Measurements from ENCODE around the gene MRPL43. TPM values are rescaled to one million over a fixed set of nuclear protein-coding genes. Genes with fewer than 3 reads are reported as not detected.

The MRPL43 gene
- total RNA-seq, 1 experiment from 2014 or later: 136 TPM

DNA sequence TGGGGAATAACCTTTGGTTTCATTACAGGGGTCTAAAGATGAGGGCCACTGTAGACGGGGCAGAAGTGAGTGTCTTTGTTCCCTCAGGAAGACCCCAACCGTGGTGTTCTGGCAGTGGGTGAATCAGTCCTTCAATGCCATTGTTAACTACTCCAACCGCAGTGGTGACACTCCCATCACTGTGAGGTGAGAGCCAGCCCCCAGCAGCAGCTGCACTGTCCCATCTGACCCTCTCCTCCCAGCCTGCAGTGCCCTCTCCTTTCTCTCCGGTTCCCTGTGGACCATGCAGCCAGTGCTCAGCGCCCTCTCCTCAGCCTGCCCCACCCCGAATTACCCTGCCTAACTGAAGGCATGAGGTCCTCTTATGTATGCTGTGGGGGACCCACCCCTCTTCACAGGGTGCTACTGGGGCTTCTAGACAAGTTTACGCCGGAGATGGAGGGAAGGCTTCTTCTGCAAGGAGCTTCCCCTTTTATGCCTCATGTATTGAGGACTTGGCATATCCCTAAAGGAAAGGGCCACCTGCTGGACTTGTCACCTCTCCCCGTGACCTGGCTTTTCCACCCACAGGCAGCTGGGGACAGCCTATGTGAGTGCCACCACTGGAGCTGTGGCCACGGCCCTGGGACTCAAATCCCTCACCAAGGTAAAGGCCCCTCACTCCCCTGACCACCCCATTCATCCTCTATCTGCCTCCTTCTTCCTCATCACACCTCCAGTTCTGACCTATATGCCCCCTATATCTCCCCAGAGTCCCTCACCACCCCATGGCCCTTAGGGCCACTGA, 48.8 kb upstream of the MRPL43 start:
- no peak overlapping the region for H3K9ac ChIP-seq (ENCODE audit: low read length)
- TF ChIP-seq, protein P1, sequence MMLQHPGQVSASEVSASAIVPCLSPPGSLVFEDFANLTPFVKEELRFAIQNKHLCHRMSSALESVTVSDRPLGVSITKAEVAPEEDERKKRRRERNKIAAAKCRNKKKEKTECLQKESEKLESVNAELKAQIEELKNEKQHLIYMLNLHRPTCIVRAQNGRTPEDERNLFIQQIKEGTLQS (IDR thresholded peaks at IDR 0.05): no peak
- TF ChIP-seq POLR2A (IDR thresholded peaks at IDR 0.05; ENCODE audit: borderline replicate concordance, extremely low read depth, insufficient read depth, insufficient read length) (no peak), SP1 (IDR thresholded peaks at IDR 0.05; ENCODE audit: low read depth) (no peak), POLR2AphosphoS5 (IDR thresholded peaks at IDR 0.05; ENCODE audit: low read depth, low read length) (no peak), ZNF274 (IDR thresholded peaks at IDR 0.05; ENCODE audit: low read depth, low read length) (no peak), EZH2 (IDR thresholded peaks at IDR 0.05) (no peak), RAD21 (IDR thresholded peaks at IDR 0.05; ENCODE audit: low read depth) (no peak), FOSL1 (IDR thresholded peaks at IDR 0.05; ENCODE audit: low read depth) (no peak)
- TF ChIP-seq, protein P2, sequence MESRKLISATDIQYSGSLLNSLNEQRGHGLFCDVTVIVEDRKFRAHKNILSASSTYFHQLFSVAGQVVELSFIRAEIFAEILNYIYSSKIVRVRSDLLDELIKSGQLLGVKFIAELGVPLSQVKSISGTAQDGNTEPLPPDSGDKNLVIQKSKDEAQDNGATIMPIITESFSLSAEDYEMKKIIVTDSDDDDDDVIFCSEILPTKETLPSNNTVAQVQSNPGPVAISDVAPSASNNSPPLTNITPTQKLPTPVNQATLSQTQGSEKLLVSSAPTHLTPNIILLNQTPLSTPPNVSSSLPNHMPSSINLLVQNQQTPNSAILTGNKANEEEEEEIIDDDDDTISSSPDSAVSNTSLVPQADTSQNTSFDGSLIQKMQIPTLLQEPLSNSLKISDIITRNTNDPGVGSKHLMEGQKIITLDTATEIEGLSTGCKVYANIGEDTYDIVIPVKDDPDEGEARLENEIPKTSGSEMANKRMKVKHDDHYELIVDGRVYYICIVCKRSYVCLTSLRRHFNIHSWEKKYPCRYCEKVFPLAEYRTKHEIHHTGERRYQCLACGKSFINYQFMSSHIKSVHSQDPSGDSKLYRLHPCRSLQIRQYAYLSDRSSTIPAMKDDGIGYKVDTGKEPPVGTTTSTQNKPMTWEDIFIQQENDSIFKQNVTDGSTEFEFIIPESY (IDR thresholded peaks at IDR 0.05; ENCODE audit: extremely low read depth, insufficient replicate concordance, low read length): no peak
- no peak overlapping the region for H3K4me3 ChIP-seq (replicated peaks in 1 of 2; ENCODE audit: low read depth in 1 of 2, low read length in 2 of 2)
- no peaks in the 10 kb centered on the region for H3K9me3 ChIP-seq (ENCODE audit: control insufficient read depth in 1 of 2, insufficient read depth in 1 of 2, low read depth in 1 of 2, low read length in 2 of 2)
- no peaks in the 10 kb centered on the region for H4K20me1 ChIP-seq (ENCODE audit: insufficient read depth)
- no peaks in the 10 kb centered on the region for H3K9me2 ChIP-seq (ENCODE audit: insufficient read depth)
- POLR2A ChIA-PET: no interaction called here
- CTCF ChIA-PET: no interaction called here
- no peak overlapping the region for H3K4me2 ChIP-seq (ENCODE audit: low read length)
- no peaks in the 10 kb centered on the region for H3K27me3 ChIP-seq (ENCODE audit: insufficient read depth, low read length)
- H2AFZ ChIP-seq (ENCODE audit: low read depth, low read length, poor library complexity, severe bottlenecking): no peak overlapping the region
- intact Hi-C loops (cut with micrococcal nuclease): no loop called here
- no peak overlapping the region for H3K27ac ChIP-seq (ENCODE audit: low read depth, low read length)
- H3K79me2 ChIP-seq (ENCODE audit: insufficient read depth, low read length): peaks cover 12% of the 10 kb centered on the region
- RAD21 ChIA-PET (ENCODE audit: low non-redundant PET in 1 of 2, low total read pairs in 2 of 2, uncharacterized antibody in 2 of 2, unreplicated experiment in 2 of 2): no interaction called here
- ATAC-seq (no peak), DNase-seq (ENCODE audit: low read depth, low spot score) (no peak)
- peaks cover 15 to 30% of the 10 kb centered on the region in 2 experiments for H3K4me1 ChIP-seq (ENCODE audit: control insufficient read depth in 1 of 2, insufficient read depth in 2 of 2, low read length in 2 of 2)
- H3K36me3 ChIP-seq (ENCODE audit: control insufficient read depth in 1 of 2, insufficient read depth in 2 of 2, low read length in 2 of 2): peaks cover 22 to 43% of the 10 kb centered on the region in 2 experiments
- no TSS peak for BruUV-seq (replicated peaks)

All from HCT116 (cell line).